Esophagus muscularis mucosa (tissue), 4 donors: ENCODE data around the gene SCG2.

Source experiments
- EP300 ChIP-seq: sonication (generic); formaldehyde crosslinking; IDR thresholded peaks from one replicate; pipeline ENCODE4 v1.6.1; 2017; ENCODE audit warnings: antibody characterized with exemption
- POLR2A ChIP-seq: fragments of 450-650 bp; IDR thresholded peaks from one replicate; pipeline ENCODE4 v1.6.1; 2017; ENCODE audit warnings: antibody characterized with exemption, moderate library complexity, mild to moderate bottlenecking, low read depth
- POLR2AphosphoS5 ChIP-seq, 2 donors: sonication (generic); formaldehyde crosslinking; IDR thresholded peaks; one replicate each; pipeline ENCODE4 v1.6.1; 2017; ENCODE audit warnings: antibody characterized with exemption in 2 of 2
- TF ChIP-seq, protein P1 (sequence below), 3 experiments: fragments of 200-600 bp in 2 of 3; fragments of 450-650 bp in 1 of 3; sonication (generic) in 2 of 3; IDR thresholded peaks; one replicate each; pipeline ENCODE4 v1.5.1; 2017 to 2019; ENCODE audit warnings: antibody characterized with exemption in 3 of 3, mild to moderate bottlenecking in 2 of 3, moderate library complexity in 1 of 3

GRCh38 chr2:223607476-223607875, 5.3 kb upstream of the SCG2 start:
- TF ChIP-seq POLR2A (no peak), POLR2AphosphoS5 (IDR thresholded peaks at IDR 0.05) (no peak), EP300 (no peak)
- TF ChIP-seq, protein P1, sequence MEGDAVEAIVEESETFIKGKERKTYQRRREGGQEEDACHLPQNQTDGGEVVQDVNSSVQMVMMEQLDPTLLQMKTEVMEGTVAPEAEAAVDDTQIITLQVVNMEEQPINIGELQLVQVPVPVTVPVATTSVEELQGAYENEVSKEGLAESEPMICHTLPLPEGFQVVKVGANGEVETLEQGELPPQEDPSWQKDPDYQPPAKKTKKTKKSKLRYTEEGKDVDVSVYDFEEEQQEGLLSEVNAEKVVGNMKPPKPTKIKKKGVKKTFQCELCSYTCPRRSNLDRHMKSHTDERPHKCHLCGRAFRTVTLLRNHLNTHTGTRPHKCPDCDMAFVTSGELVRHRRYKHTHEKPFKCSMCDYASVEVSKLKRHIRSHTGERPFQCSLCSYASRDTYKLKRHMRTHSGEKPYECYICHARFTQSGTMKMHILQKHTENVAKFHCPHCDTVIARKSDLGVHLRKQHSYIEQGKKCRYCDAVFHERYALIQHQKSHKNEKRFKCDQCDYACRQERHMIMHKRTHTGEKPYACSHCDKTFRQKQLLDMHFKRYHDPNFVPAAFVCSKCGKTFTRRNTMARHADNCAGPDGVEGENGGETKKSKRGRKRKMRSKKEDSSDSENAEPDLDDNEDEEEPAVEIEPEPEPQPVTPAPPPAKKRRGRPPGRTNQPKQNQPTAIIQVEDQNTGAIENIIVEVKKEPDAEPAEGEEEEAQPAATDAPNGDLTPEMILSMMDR (IDR thresholded peaks at IDR 0.05) = no peak
